GM21786 (cell line): ENCODE measurements around the gene TBC1D14.
"Not testable (repeated sequence)": the region's sequence is repeated elsewhere in the genome, so short reads cannot be mapped to it uniquely, and the experiment has no call there.

Source experiments
- ATAC-seq: cut with Tn5 transposase; IDR thresholded peaks from one replicate; pipeline ENCODE4 v1.9.1; 2021; ENCODE audit not compliant: unreplicated experiment

Gene TBC1D14

DNA sequence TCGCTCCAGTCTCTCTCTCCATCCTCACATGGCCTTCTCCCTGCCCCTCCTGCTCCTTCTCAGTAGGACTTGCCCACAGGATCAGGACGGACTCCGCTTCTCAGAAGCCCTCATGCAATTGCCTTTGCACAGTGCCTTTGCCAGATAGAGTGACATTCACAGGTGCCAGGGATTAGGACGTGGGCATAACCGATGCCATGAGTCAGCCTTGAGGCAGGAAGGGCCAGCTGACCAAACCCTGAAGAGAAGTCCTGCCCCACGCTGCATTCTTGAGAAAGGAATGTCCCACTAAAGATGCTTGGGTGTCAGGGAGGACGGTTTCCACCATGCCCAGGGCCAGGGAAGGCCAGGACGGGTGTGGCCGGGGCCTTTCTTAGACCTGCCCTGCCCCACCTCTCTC, 164.8 kb downstream of the TBC1D14 start:
- no peak for ATAC-seq

DNA sequence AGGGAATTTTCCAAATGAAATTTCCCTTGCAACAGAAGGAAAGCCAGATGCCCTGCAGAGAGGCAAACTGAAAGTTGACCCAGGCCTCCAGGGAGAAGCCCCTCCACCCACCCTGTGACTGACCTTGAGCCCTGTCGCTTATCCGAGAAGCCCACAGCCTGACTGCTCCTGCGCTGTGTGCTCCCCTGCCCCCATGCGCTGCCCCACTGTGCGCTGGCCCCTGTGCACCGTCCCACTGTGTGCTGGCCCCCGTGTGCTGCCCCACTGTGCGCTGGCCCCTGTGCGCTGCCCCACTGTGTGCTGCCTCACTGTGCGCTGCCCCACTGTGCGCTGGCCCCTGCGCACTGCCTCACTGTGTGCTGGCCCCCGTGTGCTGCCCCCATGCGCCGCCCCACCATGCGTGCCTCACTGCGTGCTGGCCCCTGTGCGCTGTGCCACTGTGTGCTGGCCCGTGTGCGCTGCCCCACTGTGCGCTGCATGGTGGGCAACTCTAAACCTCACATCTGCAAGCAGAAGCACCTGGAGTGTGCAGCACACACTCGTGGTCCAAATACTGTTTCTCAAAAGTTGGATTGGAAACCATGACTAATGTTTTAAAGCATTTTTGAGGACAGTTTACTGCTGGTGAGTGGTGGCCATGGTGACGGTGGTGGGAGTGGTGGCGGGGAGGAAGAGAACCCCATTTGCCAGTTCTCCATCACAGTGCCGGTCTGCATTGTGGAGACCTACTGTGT, 166.5 kb downstream of the TBC1D14 start:
- no peak for ATAC-seq

DNA sequence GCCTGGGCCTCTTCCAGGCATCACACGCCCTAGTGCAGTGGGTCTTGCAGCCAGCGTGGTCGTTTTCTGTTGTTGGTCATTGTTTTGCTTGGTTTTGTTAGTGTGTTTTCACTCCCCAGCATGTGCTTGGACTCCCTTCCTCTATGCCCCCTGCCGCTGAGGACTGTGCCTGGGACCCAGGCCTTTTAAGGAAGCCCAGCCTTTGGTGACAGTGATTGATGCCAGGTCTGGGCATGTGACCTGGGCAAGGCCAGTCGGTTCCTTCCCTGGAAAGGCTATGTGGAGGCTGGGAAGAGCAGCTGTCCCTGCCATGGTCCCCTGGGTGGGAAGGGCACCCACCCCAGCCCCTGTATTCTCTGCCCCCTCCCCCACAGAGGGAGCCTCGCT, 167.1 kb downstream of the TBC1D14 start:
- no peak for ATAC-seq

DNA sequence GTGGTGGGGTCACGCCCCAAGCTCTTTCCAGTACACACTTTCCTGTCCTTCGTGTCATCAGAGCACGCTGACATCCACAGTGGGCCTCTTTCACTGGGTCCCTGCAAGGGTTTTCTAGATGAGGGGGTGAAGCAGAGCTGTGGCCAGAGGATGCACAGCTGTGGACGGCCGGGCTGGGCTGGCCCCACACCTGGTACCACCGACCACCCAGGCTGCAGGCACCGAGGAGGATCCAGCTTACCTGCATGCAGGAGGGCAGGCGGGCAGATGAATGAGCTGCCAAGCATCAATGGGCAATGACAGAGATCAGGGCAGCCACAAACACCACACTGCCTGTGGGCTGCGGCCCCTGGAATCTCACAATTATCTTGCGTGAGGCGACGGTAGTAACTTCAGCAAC, 167.7 kb downstream of the TBC1D14 start:
- ATAC-seq, result no peak

DNA sequence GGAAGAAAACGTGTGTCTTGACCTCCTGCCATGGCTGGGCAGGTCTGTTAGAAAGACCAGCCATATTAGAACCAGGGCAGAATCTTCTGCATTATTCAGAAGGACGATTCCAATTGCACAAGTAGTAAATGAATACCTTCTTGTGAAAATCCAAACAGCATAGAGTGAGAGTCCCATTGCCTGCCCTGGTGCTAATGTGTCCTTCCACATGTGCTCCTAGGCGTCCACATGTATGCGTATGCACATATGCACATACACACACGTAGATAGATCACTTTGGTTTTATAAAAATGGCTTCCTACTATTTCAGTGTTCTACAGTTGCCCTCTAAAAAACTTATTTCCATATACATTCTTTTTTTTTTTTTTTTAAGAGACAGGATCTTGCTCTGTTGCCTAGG, 168.4 kb downstream of the TBC1D14 start:
- ATAC-seq, result no peak

DNA sequence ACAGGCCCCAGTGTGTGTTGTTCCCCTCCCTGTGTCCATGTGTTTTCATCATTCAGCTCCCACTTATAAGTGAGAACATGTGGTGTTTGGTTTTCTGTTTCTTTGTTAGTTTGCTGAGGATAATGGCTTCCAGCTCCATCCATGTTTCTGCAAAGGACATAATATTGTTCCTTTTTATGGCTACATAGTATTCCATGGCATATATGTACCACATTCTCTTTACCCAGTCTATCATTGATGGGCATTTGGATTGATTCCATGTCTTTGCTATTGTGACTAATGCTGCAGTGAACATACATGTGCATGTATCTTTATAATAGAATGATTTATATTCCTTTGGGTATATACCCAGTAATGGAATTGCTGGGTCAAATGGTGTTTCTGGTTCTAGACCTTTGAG, 169.9 kb downstream of the TBC1D14 start:
- ATAC-seq, result not testable (repeated sequence)

DNA sequence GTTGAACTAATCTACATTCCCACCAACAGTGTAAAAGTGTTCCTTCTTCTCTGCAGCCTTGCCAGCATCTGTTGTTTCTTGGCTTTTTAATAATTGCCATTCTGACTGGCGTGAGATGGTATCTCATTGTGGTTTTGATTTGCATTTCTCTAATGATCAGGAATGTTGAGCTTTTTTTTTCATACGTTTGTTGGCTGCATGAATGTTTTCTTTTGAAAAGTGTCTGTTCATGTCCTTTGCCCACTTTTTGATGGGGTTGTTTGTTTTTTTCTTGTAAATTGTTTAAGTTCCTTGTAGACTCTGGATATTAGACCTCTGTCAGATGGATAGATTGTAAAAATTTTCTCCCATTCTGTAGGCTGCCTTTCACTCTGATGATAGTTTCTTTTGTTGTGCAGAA, 170.3 kb downstream of the TBC1D14 start:
- not testable (repeated sequence) for ATAC-seq
